ENCODE data around the gene HEATR5B.

GRCh38 chr2:36975306-36975705 lies 108.9 kb downstream of the HEATR5B start:
- no peak for TF ChIP-seq POLR2A (IDR thresholded peaks at IDR 0.05)
- no peak for TF ChIP-seq CTCF (IDR thresholded peaks at IDR 0.05)
- no peak for TF ChIP-seq EP300 (IDR thresholded peaks at IDR 0.05)
- TF ChIP-seq POLR2AphosphoS5 (IDR thresholded peaks at IDR 0.05) = no peak

All from suprapubic skin (tissue), 4 donors.